Astrocyte of the cerebellum (primary cell): ENCODE results near the gene RTN4R.
A peak's percentile ranks its signal among the peaks of the same experiment; 100 is the strongest.

ENCODE experiments used
- DNase-seq: peaks from one replicate; pipeline ENCODE4 v3.0.0-alpha.2; 2011; ENCODE audit warnings: low read depth
- H3K4me3 ChIP-seq: 2 replicates; pipeline ENCODE4 v1.5.1; 2011; ENCODE audit warnings: mild to moderate bottlenecking, low read depth, low read length, moderate library complexity
- in situ Hi-C: cut with HindIII; loops from 2 replicates; pipeline ENCODE4 v1.10.0; 2017; ENCODE audit warnings: low sequenced_read_pairs
- TF ChIP-seq, protein P1 (sequence below): IDR thresholded peaks from 2 replicates; pipeline ENCODE4 v1.5.1; 2012; ENCODE audit warnings: low read length, low read depth, moderate library complexity, mild to moderate bottlenecking; ENCODE audit errors: missing control alignments

The RTN4R gene

DNA sequence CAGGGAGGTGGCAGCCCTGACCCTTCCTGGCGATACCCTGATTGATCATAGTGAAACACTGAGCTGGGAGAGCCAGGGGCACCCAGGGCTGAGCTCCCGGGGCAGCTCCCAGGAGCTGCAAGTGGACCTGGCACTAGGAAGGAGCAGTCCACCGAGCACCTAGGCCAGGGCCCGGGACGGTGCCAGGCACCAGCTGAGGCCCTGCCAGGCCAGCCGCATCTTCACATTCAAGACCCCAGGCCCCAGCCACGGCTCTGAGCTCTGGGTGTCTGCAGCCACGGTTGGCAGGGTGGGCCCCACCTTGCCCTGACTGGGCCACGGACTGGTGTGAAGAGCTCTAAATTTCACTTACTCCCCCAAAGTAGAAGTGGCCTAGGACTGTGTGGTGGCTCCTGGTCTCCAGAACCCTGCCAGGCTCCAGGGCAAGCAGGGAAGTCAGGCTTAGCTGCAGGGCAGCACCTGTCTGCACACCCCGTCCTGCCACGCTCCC is 58.3 kb downstream of the RTN4R start:
- in situ Hi-C loops, result no loop called here
- TF ChIP-seq, protein P1, sequence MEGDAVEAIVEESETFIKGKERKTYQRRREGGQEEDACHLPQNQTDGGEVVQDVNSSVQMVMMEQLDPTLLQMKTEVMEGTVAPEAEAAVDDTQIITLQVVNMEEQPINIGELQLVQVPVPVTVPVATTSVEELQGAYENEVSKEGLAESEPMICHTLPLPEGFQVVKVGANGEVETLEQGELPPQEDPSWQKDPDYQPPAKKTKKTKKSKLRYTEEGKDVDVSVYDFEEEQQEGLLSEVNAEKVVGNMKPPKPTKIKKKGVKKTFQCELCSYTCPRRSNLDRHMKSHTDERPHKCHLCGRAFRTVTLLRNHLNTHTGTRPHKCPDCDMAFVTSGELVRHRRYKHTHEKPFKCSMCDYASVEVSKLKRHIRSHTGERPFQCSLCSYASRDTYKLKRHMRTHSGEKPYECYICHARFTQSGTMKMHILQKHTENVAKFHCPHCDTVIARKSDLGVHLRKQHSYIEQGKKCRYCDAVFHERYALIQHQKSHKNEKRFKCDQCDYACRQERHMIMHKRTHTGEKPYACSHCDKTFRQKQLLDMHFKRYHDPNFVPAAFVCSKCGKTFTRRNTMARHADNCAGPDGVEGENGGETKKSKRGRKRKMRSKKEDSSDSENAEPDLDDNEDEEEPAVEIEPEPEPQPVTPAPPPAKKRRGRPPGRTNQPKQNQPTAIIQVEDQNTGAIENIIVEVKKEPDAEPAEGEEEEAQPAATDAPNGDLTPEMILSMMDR, result no peak
- DNase-seq, result no peak
- H3K4me3 ChIP-seq, result no peak overlapping the region

DNA sequence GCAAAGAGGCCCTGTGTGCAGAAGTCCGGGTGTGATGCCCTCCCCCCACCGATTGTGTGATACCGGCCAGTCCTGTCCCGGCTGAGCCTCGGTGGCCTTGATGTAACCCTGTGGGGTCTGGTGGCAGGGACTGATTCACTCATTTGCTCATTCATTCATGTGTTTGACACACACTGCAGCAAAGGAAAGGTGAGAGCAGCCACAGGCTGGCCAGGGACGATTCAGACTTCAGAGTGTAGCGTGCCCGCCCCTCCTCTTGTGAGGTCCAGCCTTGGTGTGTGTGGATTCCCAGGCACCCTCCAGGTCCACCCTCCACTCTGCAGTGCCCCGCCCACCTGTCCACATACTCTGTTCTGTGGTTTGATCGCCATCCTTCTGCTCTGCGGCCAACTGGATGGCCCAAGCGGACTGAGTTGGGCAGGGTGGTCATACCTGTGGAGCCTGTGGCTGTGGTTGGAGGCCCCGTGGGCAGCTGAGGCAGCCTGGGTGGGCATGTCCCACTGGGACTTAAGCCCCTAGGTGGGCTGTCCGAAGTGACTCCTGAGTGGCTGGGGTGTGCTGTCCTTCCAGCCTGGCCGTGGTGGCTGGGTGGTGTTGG is 59.3 kb downstream of the RTN4R start:
- in situ Hi-C loops, result no loop called here
- no peak overlapping the region for H3K4me3 ChIP-seq
- no peak for DNase-seq
- TF ChIP-seq, protein P1, result no peak

DNA sequence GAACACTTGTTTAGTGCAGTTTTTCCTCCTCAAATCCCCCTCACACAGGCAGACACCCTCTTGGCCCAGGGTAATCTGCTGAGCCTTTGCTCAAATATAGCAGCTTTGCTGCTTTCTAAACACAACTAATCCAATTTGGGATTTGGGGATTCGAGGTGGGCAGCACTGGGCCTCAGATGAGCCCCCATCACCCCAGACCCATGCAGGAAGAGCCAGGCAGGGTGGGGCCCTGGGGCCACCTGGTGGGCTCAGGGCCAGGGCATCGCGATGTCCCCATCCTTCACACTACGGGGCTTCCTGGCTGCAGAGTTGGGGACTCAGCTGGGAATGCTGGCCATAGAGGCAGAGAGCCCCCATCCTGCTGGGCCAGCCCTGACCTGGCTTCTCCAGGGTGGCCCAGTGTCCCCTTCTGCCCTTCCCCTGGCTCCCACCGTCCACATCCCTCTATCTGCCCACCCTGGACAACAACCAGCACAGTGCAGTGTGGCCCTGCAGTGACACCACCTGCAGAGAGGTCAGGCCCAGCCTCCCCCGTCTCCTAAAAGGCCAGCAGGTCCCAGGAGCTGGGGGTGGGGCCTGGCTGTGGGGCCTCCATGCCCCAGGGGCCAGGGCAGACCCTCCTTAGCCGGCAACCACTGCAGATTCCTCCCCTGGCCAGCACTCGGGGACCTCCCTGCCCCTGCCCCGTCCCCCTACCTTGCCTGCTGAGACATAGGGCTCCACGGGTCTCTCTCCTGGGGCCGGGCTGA is 60.7 kb downstream of the RTN4R start:
- H3K4me3 ChIP-seq, result no peak overlapping the region
- no peak for DNase-seq
- TF ChIP-seq, protein P1, result no peak
- in situ Hi-C loops, result no loop called here

DNA sequence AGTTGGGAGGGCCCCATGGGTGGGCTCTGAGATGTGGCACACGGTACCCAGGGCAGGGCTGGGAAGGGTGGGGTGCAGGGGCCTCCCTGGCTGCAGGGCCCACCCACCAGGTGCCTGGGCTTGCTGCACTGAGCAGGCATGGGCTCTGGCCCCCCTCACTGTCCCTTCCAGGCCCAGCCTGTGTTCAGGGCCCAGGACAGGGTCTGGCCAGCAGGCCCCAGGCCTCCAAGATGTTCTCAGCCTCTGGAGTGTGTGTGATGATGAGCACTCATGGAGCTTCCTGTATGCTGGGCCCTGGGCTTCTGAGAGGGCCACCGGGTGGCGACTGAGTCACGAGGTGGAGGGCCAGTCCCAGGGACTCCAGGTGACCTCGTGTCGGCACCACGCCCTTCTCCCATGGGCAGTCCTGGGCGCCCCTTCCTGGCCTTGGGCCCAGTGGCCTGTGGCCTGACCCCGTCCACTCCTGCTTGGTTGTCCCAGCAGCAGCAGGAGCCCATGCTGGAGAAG is 61.4 kb downstream of the RTN4R start:
- TF ChIP-seq, protein P1, result no peak
- H3K4me3 ChIP-seq, result peak overlapping the region; percentile 15
- in situ Hi-C loops, result no loop called here
- no peak for DNase-seq

DNA sequence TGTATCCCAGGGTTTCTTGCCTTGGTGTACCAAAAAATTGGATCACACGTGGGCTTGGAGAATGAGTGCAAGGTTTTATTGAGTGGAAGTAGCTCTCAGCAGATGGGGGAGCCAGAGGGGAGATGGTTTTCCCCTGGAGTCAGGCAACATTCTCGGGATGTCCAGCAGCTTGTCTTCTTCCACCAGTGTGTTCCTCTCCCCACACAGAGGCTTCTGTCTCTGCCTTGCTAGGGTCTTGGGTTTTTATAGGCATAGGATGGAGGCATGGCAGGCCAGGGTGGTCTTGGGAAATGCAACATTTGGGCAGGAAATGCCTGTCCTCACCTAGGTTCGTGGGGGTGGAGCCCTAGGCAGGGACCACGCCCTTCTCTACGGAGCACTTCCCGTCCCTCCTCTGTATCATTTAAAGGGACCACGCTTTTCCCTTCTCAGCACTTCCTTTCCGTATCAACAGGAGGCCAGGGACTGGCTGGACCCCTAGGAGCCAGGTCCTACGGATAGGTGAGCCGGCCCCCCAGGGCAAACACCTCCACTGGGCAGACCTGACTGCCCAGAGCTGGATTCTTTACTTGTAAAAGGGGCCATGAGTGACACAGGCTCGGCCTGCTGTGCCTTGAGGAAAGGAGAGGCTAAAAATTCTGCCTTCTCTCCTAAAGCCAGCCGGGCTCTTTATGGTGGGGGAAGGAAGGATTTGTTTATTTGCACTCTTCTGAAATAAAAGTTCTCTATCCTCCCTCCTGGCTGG is 62.0 kb downstream of the RTN4R start:
- H3K4me3 ChIP-seq, result peak overlapping the region; percentile 15
- in situ Hi-C loops, result no loop called here

More for the DNA sequence above, 62.0 kb downstream of the RTN4R start:
- TF ChIP-seq, protein P1, result no peak
- DNase-seq, result no peak
